Measurements from ENCODE around the gene PPP4R3A. TPM values are rescaled to one million over a fixed set of nuclear protein-coding genes. Genes with fewer than 3 reads are reported as not detected.
A peak's percentile ranks its signal among the peaks of the same experiment; 100 is the strongest.
"Not testable (repeated sequence)": the region's sequence is repeated elsewhere in the genome, so short reads cannot be mapped to it uniquely, and the experiment has no call there.

Gene PPP4R3A
- total RNA-seq, 1 experiment from 2014 or later, result 67.0 TPM

DNA sequence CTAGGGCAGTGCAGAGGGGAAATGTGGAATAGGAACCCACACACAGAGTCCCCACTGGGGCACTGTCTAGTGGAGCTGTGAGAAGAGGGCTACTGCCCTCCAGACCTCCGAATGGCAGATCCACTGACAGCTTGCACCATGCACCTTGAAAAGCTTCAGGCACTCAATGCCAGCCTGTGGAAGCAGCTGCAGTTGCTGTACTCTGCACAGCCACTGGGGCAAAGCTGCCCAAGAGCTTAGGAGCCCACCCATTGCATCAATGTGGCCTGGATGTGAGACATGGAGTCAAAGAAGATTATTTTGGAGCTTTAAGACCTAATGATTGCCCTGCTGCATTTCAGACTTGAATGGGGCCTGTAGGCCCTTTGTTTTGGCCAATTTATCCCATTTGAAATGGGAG, 70.8 kb downstream of the PPP4R3A start:
- DNase-seq (ENCODE audit: low read depth), result no peak

DNA sequence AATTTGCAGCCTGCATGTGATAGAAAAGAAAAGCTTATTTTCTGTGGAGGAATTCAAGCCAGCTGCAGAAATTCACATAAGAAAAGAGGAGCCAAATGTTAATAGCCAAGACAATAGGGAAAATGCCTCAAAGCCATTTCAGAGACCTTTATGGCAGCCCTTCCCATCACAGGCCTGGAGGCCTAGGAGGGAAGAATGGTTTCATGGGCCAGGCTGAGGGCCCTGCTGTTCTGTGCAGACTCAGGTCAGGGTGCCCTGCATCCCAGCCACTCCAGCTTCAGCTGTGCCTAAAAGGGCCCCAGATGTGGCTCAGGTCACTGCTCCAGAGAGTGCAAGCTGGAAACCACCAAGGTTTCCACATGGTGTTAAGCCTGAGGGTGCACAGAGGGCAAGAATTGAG, 71.3 kb downstream of the PPP4R3A start:
- DNase-seq (ENCODE audit: low read depth), result no peak

DNA sequence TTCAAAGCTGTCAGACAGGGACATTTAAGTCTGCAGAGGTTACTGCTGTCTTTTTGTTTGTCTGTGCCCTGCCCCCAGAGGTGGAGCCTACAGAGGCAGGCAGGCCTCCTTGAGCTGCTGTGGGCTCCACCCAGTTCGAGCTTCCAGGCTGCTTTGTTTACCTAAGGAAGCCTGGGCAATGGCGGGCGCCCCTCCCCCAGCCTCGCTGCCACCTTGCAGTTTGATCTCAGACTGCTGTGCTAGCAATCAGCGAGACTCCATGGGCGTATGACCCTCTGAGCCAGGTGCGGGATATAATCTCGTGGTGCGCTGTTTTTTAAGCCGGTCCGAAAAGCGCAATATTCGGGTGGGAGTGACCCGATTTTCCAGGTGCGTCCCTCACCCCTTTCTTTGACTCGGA, 73.8 kb downstream of the PPP4R3A start:
- not testable (repeated sequence) for DNase-seq (ENCODE audit: low read depth)

DNA sequence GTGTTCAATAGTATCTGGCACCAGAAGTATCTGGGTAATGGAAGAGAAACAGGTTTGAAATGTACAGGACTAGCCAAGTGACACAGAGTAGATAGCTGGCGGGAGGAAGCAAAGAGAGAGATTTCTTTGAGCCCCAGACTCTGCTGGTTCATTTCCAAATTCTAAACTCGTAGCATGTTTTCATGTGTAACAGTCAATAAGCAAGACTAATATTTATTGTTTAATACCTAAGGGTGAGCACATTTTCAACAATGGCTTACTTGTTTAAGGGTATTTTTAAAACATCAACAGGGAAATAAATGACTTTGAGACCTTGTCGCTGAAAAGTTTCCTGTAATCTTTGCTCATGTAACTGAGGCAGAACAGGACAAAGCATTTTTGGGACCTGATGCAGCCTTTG, 80.7 kb downstream of the PPP4R3A start:
- no peak for DNase-seq (ENCODE audit: low read depth)

DNA sequence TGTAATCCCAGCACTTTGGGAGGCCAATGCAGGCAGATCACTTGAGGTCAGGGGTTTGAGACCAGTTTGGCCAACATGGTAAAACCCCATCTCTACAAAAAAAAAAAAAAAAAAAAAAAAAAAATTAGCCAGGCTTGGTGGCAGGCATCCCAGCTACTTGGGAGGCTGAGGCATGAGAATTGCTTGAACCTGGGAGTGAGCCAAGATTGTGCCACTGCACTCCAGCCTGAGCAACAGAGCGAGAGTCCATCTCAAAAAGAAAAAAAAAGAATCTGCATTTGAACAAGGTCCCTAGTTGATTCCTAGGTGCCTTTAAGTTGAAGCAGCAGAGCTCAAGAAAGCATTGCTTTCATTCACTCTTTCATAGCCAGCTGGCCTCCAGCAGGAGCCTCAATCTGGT, 81.2 kb downstream of the PPP4R3A start:
- DNase-seq (ENCODE audit: low read depth), result not testable (repeated sequence)

DNA sequence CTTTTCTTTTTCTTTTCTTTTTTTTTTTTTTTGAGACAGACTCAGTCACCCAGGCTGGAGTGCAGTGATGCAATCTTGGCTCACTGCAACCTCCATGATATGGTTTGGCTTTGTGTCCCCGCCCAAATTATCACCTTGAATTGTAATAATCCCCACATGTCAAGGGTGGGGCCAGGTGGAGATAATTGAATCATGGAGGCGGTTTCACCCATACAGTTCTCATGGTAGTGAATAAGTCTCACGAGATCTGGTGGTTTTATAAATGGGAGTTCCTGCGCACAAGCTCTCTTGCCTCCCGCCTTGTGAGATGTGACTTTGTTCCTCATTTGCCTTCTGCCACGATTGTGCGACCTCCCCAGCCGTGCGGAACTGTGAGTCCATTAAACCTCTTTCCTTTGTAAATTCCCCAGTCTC, 84.6 kb downstream of the PPP4R3A start:
- not testable (repeated sequence) for DNase-seq (ENCODE audit: low read depth)

DNA sequence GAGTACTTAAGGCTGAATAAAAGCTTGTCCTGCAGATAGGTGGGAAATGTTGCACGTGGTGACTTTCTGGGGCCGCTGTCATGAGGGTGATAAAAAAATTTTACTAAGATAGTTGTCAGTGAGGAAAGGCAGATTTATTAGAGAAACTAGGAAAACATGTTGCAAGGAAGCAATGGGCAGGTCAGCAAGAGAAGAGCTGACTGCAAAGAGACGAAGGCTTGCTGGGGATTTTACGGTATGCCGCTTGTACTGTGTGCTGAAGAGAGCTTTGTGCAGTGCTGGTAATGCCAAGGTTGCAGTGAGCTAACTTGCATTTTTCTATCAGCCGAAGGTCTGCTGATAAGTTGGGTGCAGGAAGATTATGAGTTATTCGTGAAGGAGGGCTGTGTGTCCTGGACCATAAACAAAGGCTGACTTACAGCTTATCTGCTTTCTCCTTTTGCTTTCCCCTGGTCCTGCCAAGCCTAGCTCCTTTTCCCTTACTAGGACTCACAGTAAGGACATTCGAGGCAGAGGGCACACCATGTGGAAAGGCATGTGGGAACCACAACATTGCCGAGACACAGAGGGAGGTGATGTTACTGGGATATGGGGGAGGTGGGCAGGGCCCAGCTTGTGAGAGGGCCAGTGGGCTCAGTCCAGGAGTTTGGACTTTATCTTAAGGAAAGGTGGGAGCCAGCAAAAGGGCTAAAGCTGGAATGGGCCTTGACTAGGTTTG, 85.1 kb downstream of the PPP4R3A start:
- no peak for DNase-seq (ENCODE audit: low read depth)

DNA sequence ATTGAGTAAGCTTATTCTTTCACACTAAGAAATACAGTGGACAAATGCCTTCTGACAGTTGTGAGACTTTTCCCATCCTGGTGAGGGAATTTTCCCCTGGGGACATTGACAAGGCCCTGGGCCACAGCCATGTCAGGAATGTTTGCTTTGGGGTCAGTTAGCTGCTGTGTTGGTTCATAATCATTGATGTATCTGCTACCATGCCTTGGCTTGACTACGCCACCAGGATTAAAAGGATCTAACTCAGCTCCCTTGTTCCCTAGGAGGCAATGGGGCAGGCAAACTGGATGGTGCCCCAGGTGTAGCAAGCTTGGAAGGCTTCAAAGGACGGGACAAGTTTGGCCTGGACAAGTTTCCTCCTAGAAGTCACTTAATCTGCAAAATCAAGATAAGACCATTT, 89.4 kb downstream of the PPP4R3A start:
- no peak for DNase-seq (ENCODE audit: low read depth)

DNA sequence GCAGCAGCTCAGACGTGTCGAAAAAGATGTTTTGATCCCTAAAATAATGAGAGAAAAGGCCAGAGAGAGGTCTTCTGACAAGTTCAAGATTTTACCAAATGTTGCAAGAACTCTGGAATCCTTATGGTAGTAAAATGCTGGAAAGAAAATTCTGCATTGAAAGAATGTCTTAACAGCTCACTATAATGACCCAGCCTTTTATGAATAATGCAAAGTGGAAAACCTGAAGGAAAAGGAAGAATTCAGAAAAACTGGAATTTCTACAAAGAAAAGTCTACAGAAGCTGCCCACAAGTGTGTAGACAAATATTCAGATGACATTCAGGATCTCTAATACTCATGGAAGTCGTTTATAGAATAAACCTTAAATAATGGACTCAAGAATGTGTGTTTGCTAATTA, 90.7 kb downstream of the PPP4R3A start:
- DNase-seq (ENCODE audit: low read depth), result no peak

DNA sequence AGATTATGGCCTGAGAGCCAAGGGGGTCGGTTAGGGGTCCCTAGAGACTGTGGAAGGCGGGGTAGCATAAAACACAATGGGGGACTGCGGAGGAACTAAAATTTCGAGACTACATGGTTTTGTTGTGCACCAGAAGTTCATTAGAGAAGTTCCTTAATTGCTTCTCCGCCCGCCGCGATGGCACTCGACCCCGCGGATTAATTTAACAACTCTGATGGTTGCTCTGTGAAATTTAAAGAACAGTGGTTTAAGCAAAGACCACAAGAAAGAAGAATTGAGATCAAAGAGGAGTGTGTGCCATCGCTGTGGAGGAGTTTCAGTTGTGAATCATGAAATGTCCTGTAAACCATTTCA, 91.1 kb downstream of the PPP4R3A start:
- no peak for DNase-seq (ENCODE audit: low read depth)

DNA sequence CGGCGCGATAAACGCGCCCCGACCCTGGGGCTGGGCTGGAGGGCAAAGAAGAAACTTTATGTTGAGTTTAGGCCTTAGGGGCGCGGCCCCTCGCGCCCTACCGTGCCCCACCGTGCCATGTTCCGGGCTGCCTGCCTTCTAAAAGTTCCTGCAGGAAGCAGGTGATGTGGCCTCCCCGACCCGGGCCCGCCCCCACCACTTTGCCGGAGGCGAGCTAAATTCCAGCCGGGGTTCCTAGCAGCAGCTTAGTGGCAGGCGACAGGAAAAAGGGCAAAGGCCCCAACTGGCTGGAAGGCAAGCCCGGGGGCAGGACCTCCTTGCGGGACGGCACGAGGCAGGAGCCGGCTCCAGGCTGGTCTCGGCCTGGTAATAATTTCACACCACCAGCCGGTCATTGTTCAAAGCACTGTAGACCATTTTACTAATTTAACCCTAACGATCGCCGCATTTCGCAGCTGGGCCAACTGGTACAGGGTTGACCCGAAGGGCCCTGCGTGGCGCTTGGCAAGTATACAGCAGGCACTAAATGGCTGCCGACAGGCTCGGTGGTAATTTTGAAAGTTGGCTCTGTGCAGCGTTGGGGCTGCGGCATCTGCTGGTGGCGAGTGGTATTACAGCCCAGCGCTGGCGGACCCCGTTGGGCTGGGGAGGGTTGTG, 91.6 kb downstream of the PPP4R3A start:
- peak; percentile 65 for DNase-seq (ENCODE audit: low read depth)

DNA sequence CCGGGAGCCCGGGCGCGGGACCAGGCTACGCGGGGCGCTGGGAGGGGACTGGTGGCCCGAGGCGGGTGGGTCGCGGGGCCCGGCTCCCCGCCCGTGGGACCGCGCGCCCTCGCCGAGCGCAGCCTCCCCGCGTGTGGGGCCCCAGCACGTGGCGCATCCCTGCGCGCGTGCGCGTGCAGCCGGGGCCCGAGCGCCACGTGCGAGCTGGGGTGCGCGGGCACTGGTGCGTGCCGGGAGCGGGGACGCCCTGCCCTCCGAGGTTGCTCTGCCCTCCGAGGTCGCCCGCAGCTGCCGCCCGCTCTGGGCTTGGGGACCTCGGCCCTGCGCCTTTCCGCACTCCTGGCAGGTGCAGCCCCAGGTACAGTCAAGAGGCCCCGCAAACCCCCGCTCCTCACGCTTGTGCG, 92.1 kb downstream of the PPP4R3A start:
- peak; percentile 27 for DNase-seq (ENCODE audit: low read depth)

DNA sequence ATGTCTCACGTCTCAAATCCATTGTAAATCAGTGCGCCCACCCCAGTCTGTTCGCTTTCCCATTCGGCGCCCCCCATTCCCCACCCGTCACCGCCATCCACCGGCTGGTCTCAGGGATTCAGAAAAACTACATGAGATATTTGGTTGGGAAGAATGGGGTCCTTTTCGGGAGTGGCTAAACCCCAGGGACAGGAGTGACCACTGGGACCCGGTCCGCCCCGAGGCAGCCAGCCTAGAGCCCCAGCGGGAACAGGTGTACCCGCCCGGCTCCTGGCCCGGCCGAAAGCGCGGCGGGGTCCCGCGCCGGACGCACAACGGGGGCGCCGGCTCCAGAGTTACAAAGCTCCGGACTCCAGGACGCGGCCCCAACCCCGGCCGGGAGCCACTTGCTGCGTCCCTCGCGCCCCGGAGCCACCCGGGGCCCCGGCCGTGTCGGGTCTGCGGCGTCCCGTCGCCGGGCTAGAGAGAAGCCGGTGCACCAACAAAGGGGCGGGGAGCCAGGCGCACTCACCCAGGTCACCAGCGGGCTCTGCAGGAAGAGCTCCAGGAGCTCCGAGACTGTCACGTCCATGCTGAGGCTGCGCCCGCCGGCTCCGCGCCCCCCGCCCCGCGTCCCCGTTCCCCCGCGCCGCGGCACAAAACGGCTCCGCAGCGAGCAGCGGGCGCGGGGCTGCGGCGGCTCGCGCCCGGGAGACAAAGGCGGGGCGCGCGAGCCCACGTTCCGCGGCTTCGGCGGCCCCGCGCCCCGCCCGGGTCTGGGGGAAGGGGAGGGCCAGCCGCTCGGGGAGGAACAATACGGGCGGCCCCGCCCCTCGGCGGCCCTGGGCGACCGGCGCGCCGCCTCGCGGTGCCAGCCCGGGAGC, 92.8 kb downstream of the PPP4R3A start, which contains the start of gene CCDC88C:
Gene CCDC88C, minus strand, starts transcription at position 701 of the 863 bp plus-strand sequence. Its CDS starts 130 bp downstream, at position 571.
- DNase-seq (ENCODE audit: low read depth), result peak; percentile 39

DNA sequence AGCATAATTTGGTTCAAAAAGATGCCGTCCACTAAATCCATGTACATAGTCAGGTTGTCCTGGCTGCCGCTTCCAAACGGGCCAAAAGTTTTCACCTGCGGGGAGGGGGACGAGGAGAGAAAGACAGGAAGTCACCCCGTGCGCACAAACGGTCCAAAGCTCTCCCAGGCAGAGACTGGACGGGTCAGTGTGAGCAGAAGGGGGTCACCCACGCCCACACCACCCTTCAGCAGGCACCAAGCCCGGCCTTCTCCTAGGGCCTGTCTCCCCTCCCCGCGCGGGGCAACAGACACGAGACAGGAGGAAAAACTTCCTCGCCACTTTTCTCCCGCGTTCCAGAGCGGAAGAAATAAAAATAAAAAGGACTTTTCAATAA, 93.4 kb downstream of the PPP4R3A start:
- no peak for DNase-seq (ENCODE audit: low read depth)

DNA sequence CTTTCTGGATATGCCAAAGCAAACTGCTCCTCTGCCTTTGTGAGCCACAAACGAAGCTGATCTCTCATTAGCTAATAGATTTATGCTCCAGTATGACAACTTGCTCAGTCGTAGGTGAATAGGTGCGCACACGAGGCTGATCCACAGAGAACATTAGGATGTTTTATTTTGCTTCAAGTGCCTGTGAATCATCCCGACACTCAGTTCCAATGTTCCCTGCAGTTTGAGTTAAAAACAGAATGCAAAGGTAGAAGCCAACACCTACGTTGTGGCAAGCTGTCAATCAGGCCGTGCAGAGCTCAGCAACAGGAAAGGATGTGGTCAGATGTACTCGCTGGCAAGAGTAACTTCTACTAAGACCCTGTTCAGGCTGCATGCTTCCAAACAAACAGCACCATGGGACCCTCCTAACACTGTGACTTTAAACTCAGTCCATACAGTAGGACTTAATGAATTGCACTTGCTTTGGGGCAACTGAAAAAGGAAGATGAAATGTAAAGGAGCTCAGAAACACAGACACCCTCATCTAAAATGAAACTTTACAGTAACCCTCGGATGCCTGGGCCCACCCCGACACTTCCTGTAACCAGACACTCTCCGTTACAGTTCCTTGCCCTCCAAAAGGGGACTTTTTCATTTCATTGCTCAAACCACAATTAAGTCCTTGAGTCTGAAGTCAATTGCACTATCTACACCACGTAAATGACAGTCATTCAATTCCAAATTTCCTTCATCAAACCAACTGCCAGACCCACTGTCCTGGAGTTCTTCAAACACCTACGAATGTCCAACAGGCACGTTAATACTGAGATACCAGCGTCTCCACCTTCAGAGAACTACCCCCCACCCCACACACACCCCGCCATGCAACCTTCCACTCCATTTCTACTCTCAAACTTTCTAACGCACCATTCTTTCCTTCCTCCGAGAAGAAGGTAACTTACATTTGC, 94.0 kb downstream of the PPP4R3A start:
- DNase-seq (ENCODE audit: low read depth), result peak; percentile 49

DNA sequence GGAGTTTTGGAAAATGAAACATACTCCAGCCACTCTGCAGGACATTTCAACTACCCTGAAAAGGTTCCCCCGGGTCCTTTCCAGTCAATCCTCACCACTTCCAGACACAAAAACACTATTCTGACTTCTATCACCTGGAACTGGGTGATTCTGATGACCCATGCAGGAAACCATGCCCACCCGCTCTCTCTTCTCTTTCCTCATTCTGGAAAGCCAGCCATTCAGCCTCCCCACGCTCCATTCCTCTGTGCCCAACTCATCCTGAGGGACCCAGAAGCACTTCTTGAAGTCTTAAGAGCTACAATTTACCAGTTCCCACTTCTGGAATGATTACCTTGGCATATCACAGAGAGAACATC, 95.7 kb downstream of the PPP4R3A start:
- no peak for DNase-seq (ENCODE audit: low read depth)

DNA sequence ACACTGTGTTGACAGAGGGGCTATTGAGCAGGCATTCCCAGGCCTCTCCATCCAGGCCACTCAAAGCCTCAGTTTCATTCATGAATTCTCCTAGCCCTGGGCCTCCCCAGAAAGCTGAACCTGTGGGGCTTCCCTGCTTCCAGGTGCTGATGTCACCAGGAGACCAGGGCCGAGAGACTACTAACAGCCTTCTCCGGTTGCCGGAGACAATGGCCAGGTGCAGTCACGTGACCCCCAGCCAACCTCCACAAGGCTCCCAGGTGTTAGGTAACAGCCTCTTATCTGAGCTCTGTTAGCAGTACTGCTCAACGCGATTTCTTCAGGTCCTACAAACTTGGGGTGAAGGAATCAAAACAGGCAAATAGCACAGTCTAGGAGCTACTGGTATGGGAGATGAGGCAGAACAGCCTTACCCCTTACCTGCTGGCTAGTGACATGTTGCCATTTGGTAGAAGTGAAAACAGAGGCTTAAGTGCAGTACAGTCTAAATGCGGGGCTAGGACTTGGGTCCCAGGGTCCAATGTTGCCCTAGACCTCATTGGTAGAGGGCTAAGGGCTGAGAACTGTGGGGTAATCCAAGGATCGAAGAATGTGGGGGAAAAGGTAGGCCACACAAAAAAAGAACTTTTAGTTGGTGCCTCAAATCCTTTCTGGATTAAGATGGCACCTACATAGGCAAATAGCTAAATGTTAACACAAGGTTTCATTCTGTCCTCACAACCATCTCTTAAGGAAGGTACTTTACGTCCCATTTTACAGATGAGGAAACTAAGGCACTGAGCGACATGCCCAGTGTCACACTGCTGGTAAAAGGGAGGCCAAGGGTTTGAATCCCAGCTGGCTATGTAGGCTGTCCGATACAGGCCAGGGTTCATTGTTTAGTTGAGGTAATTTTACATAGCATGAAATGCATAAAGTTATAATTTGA, 96.3 kb downstream of the PPP4R3A start:
- DNase-seq (ENCODE audit: low read depth), result no peak

DNA sequence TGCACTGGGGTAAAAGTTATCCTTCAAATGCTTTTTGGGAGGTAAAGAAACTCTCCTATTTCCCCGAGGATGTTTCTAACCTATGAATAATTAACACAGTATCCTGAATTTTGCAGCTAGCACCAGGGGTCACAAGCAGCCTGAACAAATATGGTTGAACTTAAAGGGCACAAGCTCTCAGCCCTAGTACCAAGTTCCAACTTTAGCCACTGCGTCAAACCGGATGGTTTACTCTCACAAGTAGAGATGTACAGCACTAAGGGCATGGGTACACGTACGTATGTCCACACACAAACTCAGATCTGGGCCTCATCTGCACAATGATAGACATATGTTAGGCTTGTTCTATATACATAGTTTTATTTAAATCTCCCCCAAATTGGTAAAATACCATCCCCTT, 97.2 kb downstream of the PPP4R3A start:
- DNase-seq (ENCODE audit: low read depth), result no peak

DNA sequence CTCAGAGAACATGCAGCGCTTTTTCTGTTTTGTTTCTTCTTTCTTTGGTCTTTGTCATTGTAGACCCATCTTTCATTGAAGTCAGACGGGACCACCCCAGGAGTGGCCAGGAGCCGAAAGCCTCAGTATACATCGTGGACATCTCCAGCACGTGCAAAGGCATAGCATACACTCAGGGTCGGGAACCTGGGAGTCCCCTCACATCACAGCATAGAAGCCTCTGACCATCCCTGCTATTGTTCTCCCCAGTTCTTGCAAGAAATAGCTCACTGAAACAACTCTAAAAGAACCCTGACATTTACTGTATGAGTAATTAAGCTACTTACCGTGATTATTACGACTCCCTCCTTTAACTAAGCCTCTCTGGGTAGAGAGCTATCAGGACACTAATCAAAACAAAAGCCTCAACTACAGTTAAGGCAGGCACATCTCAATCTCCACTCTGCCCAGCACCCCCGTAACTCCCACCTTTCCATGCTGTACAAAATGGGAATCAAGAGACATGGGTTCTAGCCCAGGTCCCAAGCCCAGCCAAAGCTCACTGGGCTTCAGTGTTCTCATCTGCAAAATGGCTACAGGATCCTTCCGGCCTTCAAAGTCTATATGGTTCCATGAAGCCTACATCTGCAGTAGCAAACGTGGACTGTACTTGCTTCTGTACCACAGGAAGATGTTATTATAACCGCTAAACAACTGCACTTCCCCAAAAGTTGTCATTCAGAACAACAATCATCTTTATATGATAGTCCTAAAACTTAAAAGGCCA, 99.2 kb downstream of the PPP4R3A start:
- DNase-seq (ENCODE audit: low read depth), result no peak

Data from HT1080 (cell line).